ENCODE measurements around the gene CCIN.
A peak's percentile ranks its signal among the peaks of the same experiment; 100 is the strongest.

Gene CCIN

GRCh38 chr9:36189976-36190375 lies 20.8 kb downstream of the CCIN start:
- H3K27me3 Mint-ChIP-seq, result no peaks in the 10 kb centered on the region
- peaks cover 3% of the 10 kb centered on the region for H3K36me3 Mint-ChIP-seq
- no peaks in the 10 kb centered on the region for H3K9me3 Mint-ChIP-seq
- H3K4me1 Mint-ChIP-seq, result peaks cover 42% of the 10 kb centered on the region
- H3K4me3 Mint-ChIP-seq, result peak overlapping the region; percentile 98
- no peak overlapping the region for H3K27ac Mint-ChIP-seq

- H3K27ac Mint-ChIP-seq, result peak within 1 kb of the TSS; percentile 95
- H3K9me3 Mint-ChIP-seq, result no peaks in the 10 kb centered on the region
- H3K27me3 Mint-ChIP-seq, result no peaks in the 10 kb centered on the region
- peak within 1 kb of the TSS; percentile 98 for H3K4me3 Mint-ChIP-seq
- peaks cover 48% of the 10 kb centered on the region for H3K4me1 Mint-ChIP-seq
- peaks cover 4% of the 10 kb centered on the region for H3K36me3 Mint-ChIP-seq
Measured at GRCh38 chr9:36190388-36191289, 21.5 kb downstream of the CCIN start, which contains the start of gene CLTA. TSS of gene CLTA (plus strand) at chr9:36190921. CDS start at chr9:36191057, 136 bp downstream.

GRCh38 chr9:36191290-36191645 lies 22.1 kb downstream of the CCIN start:
- peaks cover 48% of the 10 kb centered on the region for H3K4me1 Mint-ChIP-seq
- H3K4me3 Mint-ChIP-seq, result peak overlapping the region; percentile 98
- no peaks in the 10 kb centered on the region for H3K9me3 Mint-ChIP-seq
- peaks cover 4% of the 10 kb centered on the region for H3K36me3 Mint-ChIP-seq
- no peaks in the 10 kb centered on the region for H3K27me3 Mint-ChIP-seq
- peak overlapping the region; percentile 95 for H3K27ac Mint-ChIP-seq

- Mint-ChIP-seq H3K27ac (peak overlapping the region; percentile 95), H3K4me1 (peaks cover 48% of the 10 kb centered on the region), H3K27me3 (no peaks in the 10 kb centered on the region), H3K4me3 (peak overlapping the region; percentile 98), H3K36me3 (peaks cover 4% of the 10 kb centered on the region), H3K9me3 (no peaks in the 10 kb centered on the region)
Measured at GRCh38 chr9:36191686-36192085, 22.5 kb downstream of the CCIN start.

GRCh38 chr9:36192196-36192595 lies 23.0 kb downstream of the CCIN start:
- Mint-ChIP-seq H3K27ac (no peak overlapping the region), H3K36me3 (peaks cover 4% of the 10 kb centered on the region), H3K4me3 (peak overlapping the region; percentile 98), H3K9me3 (no peaks in the 10 kb centered on the region), H3K4me1 (peaks cover 48% of the 10 kb centered on the region), H3K27me3 (no peaks in the 10 kb centered on the region)

- Mint-ChIP-seq H3K4me3 (peak overlapping the region; percentile 98), H3K27me3 (no peaks in the 10 kb centered on the region), H3K4me1 (peaks cover 53% of the 10 kb centered on the region), H3K9me3 (no peaks in the 10 kb centered on the region), H3K36me3 (peaks cover 6% of the 10 kb centered on the region), H3K27ac (peak overlapping the region; percentile 67)
Measured at GRCh38 chr9:36193023-36193422, 23.8 kb downstream of the CCIN start.

- H3K27me3 Mint-ChIP-seq, result no peaks in the 10 kb centered on the region
- peaks cover 53% of the 10 kb centered on the region for H3K4me1 Mint-ChIP-seq
- H3K4me3 Mint-ChIP-seq, result peak overlapping the region; percentile 98
- peak overlapping the region; percentile 83 for H3K27ac Mint-ChIP-seq
- peaks cover 6% of the 10 kb centered on the region for H3K36me3 Mint-ChIP-seq
- no peaks in the 10 kb centered on the region for H3K9me3 Mint-ChIP-seq
Measured at GRCh38 chr9:36194326-36195000, 25.3 kb downstream of the CCIN start.

GRCh38 chr9:36204906-36205547 lies 35.8 kb downstream of the CCIN start:
- H3K36me3 Mint-ChIP-seq, result peaks cover 9% of the 10 kb centered on the region

GRCh38 chr9:36207016-36207415 lies 37.8 kb downstream of the CCIN start:
- H3K4me1 Mint-ChIP-seq, result peaks cover 57% of the 10 kb centered on the region

More at GRCh38 chr9:36204906-36205547, 35.8 kb downstream of the CCIN start:
- H3K4me3 Mint-ChIP-seq, result no peak overlapping the region
- H3K4me1 Mint-ChIP-seq, result peaks cover 45% of the 10 kb centered on the region
- H3K27ac Mint-ChIP-seq, result peak overlapping the region; percentile 12
- no peaks in the 10 kb centered on the region for H3K9me3 Mint-ChIP-seq
- H3K27me3 Mint-ChIP-seq, result no peaks in the 10 kb centered on the region

GRCh38 chr9:36207546-36208012 lies 38.4 kb downstream of the CCIN start:
- Mint-ChIP-seq H3K9me3 (no peaks in the 10 kb centered on the region), H3K27me3 (no peaks in the 10 kb centered on the region), H3K27ac (peak overlapping the region; percentile 85), H3K4me3 (peak overlapping the region; percentile 16), H3K4me1 (peaks cover 54% of the 10 kb centered on the region), H3K36me3 (peaks cover 9% of the 10 kb centered on the region)

More at GRCh38 chr9:36207016-36207415, 37.8 kb downstream of the CCIN start:
- H3K4me3 Mint-ChIP-seq, result no peak overlapping the region
- no peaks in the 10 kb centered on the region for H3K27me3 Mint-ChIP-seq
- no peaks in the 10 kb centered on the region for H3K9me3 Mint-ChIP-seq
- H3K27ac Mint-ChIP-seq, result peak overlapping the region; percentile 30
- peaks cover 9% of the 10 kb centered on the region for H3K36me3 Mint-ChIP-seq

GRCh38 chr9:36208521-36209253 lies 39.5 kb downstream of the CCIN start:
- no peaks in the 10 kb centered on the region for H3K9me3 Mint-ChIP-seq
- peaks cover 54% of the 10 kb centered on the region for H3K4me1 Mint-ChIP-seq
- no peak overlapping the region for H3K4me3 Mint-ChIP-seq
- peak overlapping the region; percentile 85 for H3K27ac Mint-ChIP-seq
- peaks cover 10% of the 10 kb centered on the region for H3K36me3 Mint-ChIP-seq
- no peaks in the 10 kb centered on the region for H3K27me3 Mint-ChIP-seq

- Mint-ChIP-seq H3K27ac (no peak overlapping the region), H3K4me3 (no peak overlapping the region), H3K27me3 (no peaks in the 10 kb centered on the region), H3K9me3 (no peaks in the 10 kb centered on the region), H3K36me3 (peaks cover 8% of the 10 kb centered on the region), H3K4me1 (peaks cover 61% of the 10 kb centered on the region)
Measured at GRCh38 chr9:36210722-36211121, 41.5 kb downstream of the CCIN start.

- no peaks in the 10 kb centered on the region for H3K27me3 Mint-ChIP-seq
- no peak overlapping the region for H3K27ac Mint-ChIP-seq
Measured at GRCh38 chr9:36211510-36211909, 42.3 kb downstream of the CCIN start.

GRCh38 chr9:36213387-36213786 lies 44.2 kb downstream of the CCIN start:
- peaks cover 4% of the 10 kb centered on the region for H3K36me3 Mint-ChIP-seq

More at GRCh38 chr9:36211510-36211909, 42.3 kb downstream of the CCIN start:
- Mint-ChIP-seq H3K4me1 (peaks cover 61% of the 10 kb centered on the region), H3K9me3 (no peaks in the 10 kb centered on the region), H3K36me3 (peaks cover 8% of the 10 kb centered on the region), H3K4me3 (no peak overlapping the region)

GRCh38 chr9:36213989-36214388 lies 44.8 kb downstream of the CCIN start:
- no peak overlapping the region for H3K27ac Mint-ChIP-seq

More at GRCh38 chr9:36213387-36213786, 44.2 kb downstream of the CCIN start:
- Mint-ChIP-seq H3K4me3 (no peak overlapping the region), H3K4me1 (peaks cover 56% of the 10 kb centered on the region), H3K27ac (no peak overlapping the region), H3K27me3 (no peaks in the 10 kb centered on the region), H3K9me3 (no peaks in the 10 kb centered on the region)

More at GRCh38 chr9:36213989-36214388, 44.8 kb downstream of the CCIN start:
- no peak overlapping the region for H3K4me3 Mint-ChIP-seq
- no peaks in the 10 kb centered on the region for H3K27me3 Mint-ChIP-seq
- H3K4me1 Mint-ChIP-seq, result peaks cover 59% of the 10 kb centered on the region
- H3K36me3 Mint-ChIP-seq, result peaks cover 4% of the 10 kb centered on the region
- H3K9me3 Mint-ChIP-seq, result no peaks in the 10 kb centered on the region

Measured in activated naive CD4-positive, alpha-beta T cell treated with anti-CD3 and anti-CD28 coated beads, Interleukin-2, amount 50 U/mL, for 24 hours (primary cell).